Measurements from ENCODE around the gene CBR3.

The CBR3 gene

DNA sequence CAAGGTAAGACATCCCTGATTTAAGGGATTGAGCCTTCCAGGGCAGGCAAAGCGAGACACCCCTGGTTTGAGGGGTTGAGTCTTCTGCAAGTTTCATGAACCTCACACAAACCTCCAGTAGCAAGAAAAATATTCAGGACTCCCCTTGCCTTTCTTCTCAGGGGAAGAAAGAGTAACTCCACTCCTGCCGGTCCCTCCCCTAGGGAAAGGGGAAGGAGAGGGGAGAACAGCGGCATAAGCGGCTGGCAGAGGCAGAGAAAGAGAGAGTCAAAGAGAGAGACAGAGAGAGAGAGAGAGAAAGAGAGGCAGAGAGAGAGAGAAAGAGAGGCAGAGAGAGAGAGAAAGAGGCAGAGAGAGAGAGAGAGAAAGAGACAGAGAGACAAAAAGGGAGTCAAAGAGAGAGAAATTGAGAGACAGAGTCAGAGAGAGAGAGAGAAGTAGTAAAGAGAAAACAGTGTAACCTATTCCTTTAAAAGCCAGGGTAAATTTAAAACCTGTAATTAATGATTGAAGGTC, 29.5 kb upstream of the CBR3 start:
- no peak for DNase-seq (ENCODE audit: low read depth)
- no peak for TF ChIP-seq CTCF (conservative IDR thresholded peaks at IDR 0.05; ENCODE audit: low read depth, low read length)
- no peak overlapping the region for H3K4me3 ChIP-seq (ENCODE audit: low read depth, low read length)

- TF ChIP-seq CTCF (conservative IDR thresholded peaks at IDR 0.05; ENCODE audit: low read depth, low read length), result no peak
- DNase-seq (ENCODE audit: low read depth), result no peak
Measured at GRCh38 chr21:36109868-36110267, 25.0 kb upstream of the CBR3 start.

DNA sequence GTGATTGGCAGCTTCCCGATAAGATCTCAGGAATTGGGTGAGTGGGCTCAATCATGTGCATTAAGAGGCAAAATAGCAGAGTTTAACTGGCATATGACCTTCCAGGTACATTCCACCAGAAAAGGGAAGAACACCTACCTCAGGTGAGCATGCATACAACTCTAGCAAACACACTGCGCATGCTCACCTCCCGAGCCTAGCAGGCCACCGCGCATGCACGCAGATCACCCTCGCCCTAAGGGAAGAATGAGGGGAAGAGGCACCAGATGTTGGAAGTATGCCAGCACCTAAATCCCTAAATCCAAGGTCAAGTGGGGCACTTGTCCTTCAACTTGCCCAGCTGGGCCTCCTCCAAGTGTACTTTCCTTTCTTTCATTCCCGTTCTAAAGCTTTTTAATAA, 23.6 kb upstream of the CBR3 start:
- DNase-seq (ENCODE audit: low read depth), result no peak
- no peak for TF ChIP-seq CTCF (conservative IDR thresholded peaks at IDR 0.05; ENCODE audit: low read depth, low read length)

More at GRCh38 chr21:36109868-36110267, 25.0 kb upstream of the CBR3 start:
- H3K4me3 ChIP-seq (ENCODE audit: low read depth, low read length), result no peak overlapping the region

DNA sequence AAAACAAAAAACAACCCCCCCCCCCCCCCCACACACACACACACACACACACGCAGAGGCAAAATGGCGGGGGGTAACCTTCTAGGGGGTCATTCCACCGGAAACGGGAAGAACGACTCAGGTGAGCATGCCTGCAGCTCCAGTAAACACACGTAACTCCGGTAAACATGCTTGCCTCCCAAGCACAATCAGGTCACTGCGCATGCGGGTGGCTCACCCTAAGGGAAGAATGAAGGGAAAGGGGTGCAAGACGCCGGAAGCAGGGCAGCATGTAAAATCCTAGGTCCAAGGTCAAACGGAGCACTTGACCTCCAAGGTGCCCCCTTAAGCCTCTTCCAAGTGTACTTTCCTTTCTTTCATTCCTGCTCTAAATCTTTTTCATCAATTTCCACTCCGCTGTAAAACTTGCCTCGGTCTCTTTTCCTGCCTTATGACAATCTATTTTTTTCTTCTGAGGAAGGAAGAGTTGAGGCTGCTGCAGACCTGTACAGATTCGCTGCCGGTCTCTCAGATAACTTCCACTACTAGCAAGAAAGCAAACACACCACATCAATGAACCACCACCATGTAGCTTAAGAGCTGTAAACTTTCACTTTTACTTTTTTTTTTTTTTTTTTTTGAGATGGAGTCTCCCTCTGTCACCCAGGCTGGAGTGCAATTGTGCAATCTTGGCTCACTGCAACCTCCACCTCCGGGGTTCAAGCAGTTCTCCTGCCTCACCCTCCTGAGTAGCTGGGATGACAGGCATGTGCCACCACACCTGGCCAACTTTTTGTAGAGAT, 21.0 kb upstream of the CBR3 start:
- TF ChIP-seq CTCF (conservative IDR thresholded peaks at IDR 0.05; ENCODE audit: low read depth, low read length), result no peak
- H3K4me3 ChIP-seq (ENCODE audit: low read depth, low read length), result no peak overlapping the region
- DNase-seq (ENCODE audit: low read depth), result no peak

More for the DNA sequence above, 23.6 kb upstream of the CBR3 start:
- no peak overlapping the region for H3K4me3 ChIP-seq (ENCODE audit: low read depth, low read length)

DNA sequence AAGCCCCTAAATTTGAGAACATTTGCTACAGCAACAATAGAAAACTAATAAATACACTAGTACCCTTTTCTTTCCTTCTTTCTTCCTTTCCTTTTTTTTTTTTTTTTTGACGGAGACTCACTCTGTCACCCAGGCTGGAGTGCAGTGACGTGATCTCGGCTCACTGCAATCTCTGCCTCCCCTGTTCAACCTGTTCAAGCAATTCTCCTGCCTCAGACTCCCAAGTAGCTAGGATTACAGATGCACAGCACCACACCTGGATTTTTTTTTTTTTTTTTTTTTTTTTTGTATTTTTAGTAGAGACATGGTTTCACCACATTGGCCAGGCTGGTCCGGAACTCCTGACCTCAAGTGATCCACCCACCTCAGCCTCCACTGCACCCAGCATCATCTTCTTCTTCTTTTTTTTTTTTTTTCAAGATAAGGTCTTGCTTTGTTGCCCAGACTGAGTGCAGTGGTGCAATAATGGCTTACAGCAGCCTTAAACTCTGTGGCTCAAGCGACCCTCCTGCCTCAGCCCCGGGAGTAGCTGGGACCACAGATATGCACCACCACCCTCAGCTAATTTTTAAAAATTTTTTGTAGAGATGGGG, 19.6 kb upstream of the CBR3 start:
- no peak for TF ChIP-seq CTCF (conservative IDR thresholded peaks at IDR 0.05; ENCODE audit: low read depth, low read length)
- no peak overlapping the region for H3K4me3 ChIP-seq (ENCODE audit: low read depth, low read length)
- no peak for DNase-seq (ENCODE audit: low read depth)

- H3K4me3 ChIP-seq (ENCODE audit: low read depth, low read length), result no peak overlapping the region
- TF ChIP-seq CTCF (conservative IDR thresholded peaks at IDR 0.05; ENCODE audit: low read depth, low read length), result no peak
- DNase-seq (ENCODE audit: low read depth), result no peak
Measured at GRCh38 chr21:36117286-36117741, 17.6 kb upstream of the CBR3 start.

Data from choroid plexus epithelial cell (primary cell).